HUES6 (cell line): ENCODE measurements around the gene FAM13A.
"Not testable (repeated sequence)": the region's sequence is repeated elsewhere in the genome, so short reads cannot be mapped to it uniquely, and the experiment has no call there.

Experiments used
- H3K27ac ChIP-seq: 2 replicates; pipeline ENCODE4 v1.7.0; 2013; ENCODE audit warnings: low read depth, mild to moderate bottlenecking, low read length, inconsistent platforms
- H3K27me3 ChIP-seq: 2 replicates; pipeline ENCODE4 v1.6.1; 2013; ENCODE audit warnings: low read length; ENCODE audit not compliant: control insufficient read depth, insufficient read depth
- H3K36me3 ChIP-seq: 2 replicates; pipeline ENCODE4 v1.6.1; 2013; ENCODE audit warnings: low read length; ENCODE audit not compliant: control insufficient read depth, insufficient read depth
- H3K4me1 ChIP-seq: 2 replicates; pipeline ENCODE4 v1.6.1; 2013; ENCODE audit warnings: low read length; ENCODE audit not compliant: control insufficient read depth, insufficient read depth
- H3K4me3 ChIP-seq: 2 replicates; pipeline ENCODE4 v1.5.1; 2013; ENCODE audit warnings: low read depth, low read length
- H3K9ac ChIP-seq: one replicate; pipeline ENCODE4 v1.6.1; 2013; ENCODE audit warnings: mild to moderate bottlenecking, low read length
- H3K9me3 ChIP-seq: 2 replicates; pipeline ENCODE4 v1.6.1; 2013; ENCODE audit warnings: low read depth, low read length; ENCODE audit not compliant: control insufficient read depth, insufficient read depth

Gene FAM13A

DNA sequence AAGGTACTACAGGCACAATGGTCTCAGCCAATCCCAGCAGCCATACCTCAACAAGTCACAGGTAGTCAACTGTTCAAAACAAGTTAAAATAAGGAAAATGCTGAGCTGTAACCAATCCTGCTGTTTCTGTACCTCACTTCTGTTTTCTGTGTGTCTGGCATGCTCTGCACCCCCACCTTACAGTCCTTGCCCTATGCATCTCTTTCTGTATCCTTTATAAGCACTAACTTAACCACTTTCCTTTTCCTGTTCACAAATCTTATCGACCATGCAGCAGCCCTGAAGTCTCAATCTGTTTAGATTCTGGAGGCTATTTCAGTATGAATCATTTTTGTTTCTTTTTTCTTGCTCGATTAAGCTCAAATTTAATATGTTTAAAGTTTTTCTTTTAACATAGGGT is 12.5 kb upstream of the FAM13A start:
- Histone ChIP-seq H3K4me1 (no peaks in the 10 kb centered on the region), H3K27me3 (no peaks in the 10 kb centered on the region), H3K36me3 (no peaks in the 10 kb centered on the region), H3K9me3 (peaks cover 12% of the 10 kb centered on the region), H3K9ac (no peak overlapping the region), H3K27ac (no peak overlapping the region), H3K4me3 (no peak overlapping the region)

DNA sequence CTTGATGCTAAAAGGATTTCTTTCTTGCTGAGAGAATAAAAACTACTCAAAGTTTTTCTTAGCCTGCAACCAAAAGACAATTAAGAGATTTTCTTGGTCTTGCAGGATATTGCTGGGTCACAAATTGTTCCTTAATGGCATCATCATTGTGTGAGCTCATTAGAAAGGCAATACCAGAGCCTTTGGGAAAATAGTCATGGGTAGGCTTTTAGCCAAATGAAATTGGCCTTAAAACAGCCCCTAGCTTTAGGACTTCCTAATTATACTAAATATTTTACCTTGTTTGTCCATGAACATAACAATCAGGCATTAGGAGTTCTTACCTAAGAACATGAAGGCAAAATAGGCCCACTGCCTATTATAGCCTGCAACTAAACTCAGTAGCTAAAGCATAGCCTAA is 10.4 kb upstream of the FAM13A start:
- peaks cover 12% of the 10 kb centered on the region for H3K9me3 ChIP-seq
- H3K9ac ChIP-seq = no peak overlapping the region
- no peaks in the 10 kb centered on the region for H3K4me1 ChIP-seq
- H3K4me3 ChIP-seq = no peak overlapping the region
- no peaks in the 10 kb centered on the region for H3K36me3 ChIP-seq
- H3K27me3 ChIP-seq = no peaks in the 10 kb centered on the region
- no peak overlapping the region for H3K27ac ChIP-seq

DNA sequence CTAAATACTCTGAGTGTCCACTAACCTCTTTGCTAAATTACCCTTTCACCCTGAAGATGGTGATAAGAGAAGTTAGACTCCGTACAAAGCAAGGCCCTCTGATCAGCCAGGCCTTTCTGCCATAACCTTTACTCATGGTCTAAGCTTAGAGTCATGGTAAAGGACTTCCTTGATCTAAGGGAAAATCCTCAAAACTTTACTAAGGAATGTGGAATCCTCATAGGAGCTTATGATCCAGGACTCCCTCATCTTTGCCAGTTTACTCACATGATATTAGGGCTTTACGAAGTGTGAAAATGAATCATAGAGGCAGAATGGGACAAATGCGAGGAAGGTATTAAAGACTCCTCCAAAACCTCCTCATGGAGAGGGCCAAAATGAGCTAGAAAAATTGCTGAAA is 7.9 kb upstream of the FAM13A start:
- Histone ChIP-seq H3K27me3 (no peaks in the 10 kb centered on the region), H3K9ac (no peak overlapping the region), H3K9me3 (peaks cover 12% of the 10 kb centered on the region), H3K36me3 (no peaks in the 10 kb centered on the region), H3K4me3 (no peak overlapping the region), H3K27ac (no peak overlapping the region), H3K4me1 (no peaks in the 10 kb centered on the region)

DNA sequence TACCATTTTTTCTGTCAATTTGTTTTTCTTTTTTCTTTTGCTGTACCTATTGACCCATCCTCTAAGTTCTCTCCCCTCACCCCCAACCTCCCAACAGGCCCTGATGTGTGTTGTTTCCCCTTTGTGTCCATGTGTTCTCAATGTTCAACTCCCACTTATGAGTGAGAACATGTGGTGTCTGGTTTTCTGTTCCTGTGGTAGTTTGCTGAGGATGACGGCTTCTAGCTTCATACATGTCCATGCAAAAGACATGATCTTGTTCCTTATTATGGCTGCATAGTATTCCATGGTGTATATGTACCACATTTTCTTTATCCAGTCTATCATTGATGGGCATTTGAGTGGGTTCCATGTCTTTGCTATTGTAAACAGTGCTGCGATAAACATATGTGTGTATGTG is 859 bp upstream of the FAM13A start:
- not testable (repeated sequence) for H3K27ac ChIP-seq, H3K4me3 ChIP-seq, H3K9me3 ChIP-seq, H3K36me3 ChIP-seq, H3K9ac ChIP-seq, H3K27me3 ChIP-seq
- peaks cover 15% of the 10 kb centered on the region for H3K4me1 ChIP-seq

DNA sequence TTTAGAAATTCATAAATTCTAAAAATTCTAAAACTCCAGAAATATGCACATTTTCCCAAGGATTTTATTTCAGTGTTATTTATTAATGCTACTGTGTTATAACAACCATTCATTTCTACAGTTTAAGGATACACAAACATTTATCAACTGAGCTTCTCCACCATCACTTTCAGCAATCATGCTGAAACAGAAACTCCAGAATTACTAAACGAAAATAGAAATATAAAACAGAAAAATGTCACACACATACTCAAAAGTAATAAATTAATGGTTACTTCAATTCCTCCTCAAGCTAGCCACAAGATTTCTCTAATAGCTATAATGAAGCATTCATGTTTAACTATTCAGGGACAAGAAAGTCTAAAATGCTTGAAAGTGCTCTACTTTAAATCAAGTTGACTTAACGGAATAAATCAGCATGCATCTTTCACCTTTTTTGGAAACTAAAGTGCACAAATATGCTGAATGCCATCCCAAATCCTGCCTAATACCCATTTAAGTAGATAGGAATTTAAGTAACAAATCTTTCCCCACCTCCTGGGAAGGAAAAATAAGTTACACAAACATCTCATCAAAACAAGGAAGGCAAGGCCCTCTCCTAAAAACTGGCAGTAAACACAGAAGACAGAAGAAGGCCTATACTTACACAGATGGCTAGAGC is 563 bp downstream of the FAM13A start:
- H3K27me3 ChIP-seq = no peaks in the 10 kb centered on the region
- H3K9ac ChIP-seq = peak overlapping the region; percentile 77
- H3K36me3 ChIP-seq = no peaks in the 10 kb centered on the region
- peaks cover 15% of the 10 kb centered on the region for H3K4me1 ChIP-seq
- peaks cover 4% of the 10 kb centered on the region; the same call in 1 of the 2 replicates for H3K9me3 ChIP-seq
- H3K27ac ChIP-seq = peak overlapping the region; percentile 66; the same call in 1 of the 2 replicates
- peak overlapping the region; percentile 77 for H3K4me3 ChIP-seq

DNA sequence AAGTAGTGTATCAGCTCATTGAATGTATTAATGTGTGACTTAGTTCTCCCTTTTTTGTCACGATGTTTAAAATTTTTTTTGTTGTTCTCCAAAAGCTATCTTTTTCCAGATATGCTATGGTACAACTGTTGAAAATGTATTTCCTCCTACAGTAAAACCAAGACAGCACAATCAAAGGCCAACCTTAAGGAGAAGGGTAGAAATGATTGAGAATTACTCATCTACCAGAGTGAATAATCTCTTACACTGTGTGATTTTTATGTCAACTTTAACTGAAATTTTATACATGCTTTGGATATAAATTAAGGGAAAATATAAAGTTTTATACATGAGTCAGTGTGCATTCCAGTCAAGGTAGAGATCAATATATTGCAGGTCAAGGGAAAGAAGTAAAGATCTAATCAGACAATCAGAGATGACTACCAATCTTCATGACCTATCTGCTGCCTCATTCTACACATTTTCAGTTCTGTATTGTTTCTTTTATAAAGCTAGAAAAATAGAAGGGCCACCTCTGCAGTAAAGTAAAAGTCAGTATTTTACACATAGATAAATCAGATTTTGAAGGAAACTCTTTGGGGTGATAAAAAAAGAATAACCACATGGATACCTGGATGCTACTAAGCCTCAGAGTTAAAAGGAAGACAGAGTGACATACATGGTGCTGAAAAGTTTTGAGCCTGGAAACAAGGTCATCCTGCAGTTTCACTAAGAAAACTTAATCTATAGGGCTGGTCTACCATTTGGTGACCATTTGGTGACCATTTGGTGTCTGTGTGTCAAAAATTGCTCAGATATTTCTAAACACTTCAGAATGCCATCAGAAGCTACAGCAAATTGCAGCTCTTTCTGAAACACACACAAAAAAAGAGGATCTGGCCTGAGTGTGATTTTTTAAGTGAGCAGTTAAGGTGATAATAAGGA is 1.6 kb downstream of the FAM13A start:
- H3K4me3 ChIP-seq = peak overlapping the region; percentile 77
- no peak overlapping the region; the same call in 1 of the 2 replicates for H3K27ac ChIP-seq
- no peaks in the 10 kb centered on the region for H3K36me3 ChIP-seq
- H3K9ac ChIP-seq = no peak overlapping the region
- peaks cover 8% of the 10 kb centered on the region; the same call in 1 of the 2 replicates for H3K9me3 ChIP-seq
- H3K27me3 ChIP-seq = no peaks in the 10 kb centered on the region
- H3K4me1 ChIP-seq = peaks cover 15% of the 10 kb centered on the region

DNA sequence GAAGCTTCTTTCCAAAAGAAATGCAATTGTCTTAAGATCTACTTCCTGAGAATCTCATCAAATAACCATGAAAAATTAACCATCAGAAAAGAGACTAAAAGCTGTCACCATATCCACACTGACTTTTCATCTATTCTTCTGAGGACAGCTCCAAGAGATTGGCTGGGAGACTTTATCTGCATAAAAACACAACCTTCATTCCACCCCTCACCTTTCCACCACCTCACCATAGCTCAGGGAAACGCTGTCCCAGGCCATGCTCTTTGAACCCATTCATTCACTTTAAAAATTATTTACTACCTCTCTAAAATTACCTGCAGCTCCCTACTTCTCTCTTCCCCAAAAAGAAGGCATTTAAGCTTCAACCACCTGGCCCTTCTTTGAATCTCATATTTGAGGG is 2.4 kb downstream of the FAM13A start:
- Histone ChIP-seq H3K4me3 (peak overlapping the region; percentile 77), H3K36me3 (no peaks in the 10 kb centered on the region), H3K27me3 (no peaks in the 10 kb centered on the region), H3K4me1 (peaks cover 15% of the 10 kb centered on the region), H3K9ac (no peak overlapping the region), H3K27ac (no peak overlapping the region), H3K9me3 (peaks cover 8% of the 10 kb centered on the region; the same call in 1 of the 2 replicates)

DNA sequence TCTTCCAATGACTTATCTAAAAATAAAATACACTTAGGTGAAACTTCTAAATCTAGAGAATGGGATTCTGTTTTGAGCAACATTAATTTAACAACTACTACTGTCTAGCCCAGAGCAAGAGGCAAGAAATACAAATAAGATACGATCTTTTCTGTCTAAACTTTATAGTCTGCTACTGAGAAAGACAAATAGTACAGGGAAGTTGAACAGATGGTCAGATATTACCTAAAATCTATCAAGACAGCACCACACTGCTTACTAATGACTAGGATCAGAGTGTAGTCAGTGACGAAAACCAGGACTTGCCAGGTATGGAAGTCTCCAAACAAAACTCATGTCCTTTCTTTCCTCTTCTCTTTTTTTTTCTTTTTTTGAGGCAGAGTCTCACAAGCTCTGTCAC is 7.1 kb downstream of the FAM13A start:
- no peak overlapping the region for H3K27ac ChIP-seq
- no peak overlapping the region for H3K4me3 ChIP-seq

DNA sequence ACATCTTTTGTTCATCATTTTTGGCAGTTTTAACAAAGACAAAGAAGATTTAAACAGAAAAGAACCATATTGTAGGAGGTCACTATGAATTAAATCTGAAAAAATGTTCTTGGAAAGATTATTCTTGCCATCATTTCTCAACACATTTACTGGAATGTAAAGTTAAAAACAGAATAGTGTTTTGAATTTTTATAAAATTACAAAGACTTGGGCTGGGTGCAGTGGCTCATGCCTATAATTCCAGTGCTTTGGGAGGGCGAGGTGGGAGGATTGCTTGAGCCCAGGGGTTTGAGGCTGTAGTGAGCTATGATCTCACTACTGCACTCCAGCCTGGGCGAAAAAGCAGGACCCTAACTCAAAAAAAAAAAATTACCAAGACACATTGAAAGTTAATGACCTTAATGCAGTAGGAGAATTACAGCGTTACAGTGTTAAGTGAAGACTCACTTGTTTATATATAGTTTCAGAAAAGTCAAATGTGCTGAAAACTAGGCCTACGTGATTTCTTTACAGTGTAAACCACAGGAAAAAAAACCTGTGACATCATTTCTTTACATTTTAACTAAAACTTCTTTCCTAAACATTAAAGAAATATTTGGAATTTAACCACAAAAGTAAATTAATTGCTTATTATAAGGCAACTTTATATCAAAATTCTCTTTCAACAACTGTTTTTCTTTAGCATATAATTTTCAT is 7.9 kb downstream of the FAM13A start:
- Histone ChIP-seq H3K36me3 (no peaks in the 10 kb centered on the region), H3K4me3 (no peak overlapping the region), H3K4me1 (peaks cover 3% of the 10 kb centered on the region; the same call in 1 of the 2 replicates)

More for the DNA sequence above, 7.1 kb downstream of the FAM13A start:
- Histone ChIP-seq H3K9ac (no peak overlapping the region), H3K4me1 (peaks cover 11% of the 10 kb centered on the region), H3K9me3 (peaks cover 8% of the 10 kb centered on the region; the same call in 1 of the 2 replicates), H3K36me3 (no peaks in the 10 kb centered on the region), H3K27me3 (no peaks in the 10 kb centered on the region)

DNA sequence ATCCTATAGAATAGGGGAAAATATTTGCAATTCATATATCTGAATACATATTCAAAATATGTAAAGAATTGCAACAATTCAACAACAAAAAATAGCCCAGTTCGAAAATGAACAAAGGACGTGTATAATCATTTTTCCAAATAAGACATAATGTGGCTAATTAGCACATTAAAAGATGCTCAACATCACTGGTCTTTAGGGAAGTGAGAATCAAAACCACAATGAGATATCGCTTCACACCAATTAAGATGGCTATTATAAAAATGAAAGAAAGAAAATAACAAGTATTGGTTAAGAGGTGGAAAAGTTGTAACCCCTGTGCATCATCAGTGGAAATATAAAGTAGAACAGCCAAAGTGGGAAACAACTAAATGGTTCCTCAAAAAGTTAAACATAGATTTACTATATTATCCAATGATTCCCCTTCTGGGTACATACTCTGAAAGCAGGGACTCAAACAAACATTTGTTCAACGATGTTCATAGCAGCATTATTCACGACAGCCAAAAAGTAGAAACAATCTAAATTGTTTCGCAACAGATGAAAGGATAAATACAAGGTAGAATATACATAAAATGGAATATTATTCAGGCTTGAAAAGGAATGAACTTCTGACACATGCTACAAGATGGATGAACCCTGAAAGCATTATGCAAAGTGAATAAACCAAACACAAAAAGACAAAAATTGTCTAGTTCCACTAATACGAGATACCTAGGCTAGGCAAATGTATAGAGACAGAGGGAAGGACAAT is 12.7 kb downstream of the FAM13A start:
- no peak overlapping the region for H3K27ac ChIP-seq
- no peak overlapping the region for H3K4me3 ChIP-seq
- no peaks in the 10 kb centered on the region for H3K9me3 ChIP-seq
- H3K4me1 ChIP-seq = no peaks in the 10 kb centered on the region
- 0 out of 2 replicates have a peak, but pooled peaks cover 2% of the 10 kb centered on the region for H3K36me3 ChIP-seq
- no peaks in the 10 kb centered on the region for H3K27me3 ChIP-seq
- no peak overlapping the region for H3K9ac ChIP-seq

More for the DNA sequence above, 7.9 kb downstream of the FAM13A start:
- Histone ChIP-seq H3K9me3 (peaks cover 8% of the 10 kb centered on the region; the same call in 1 of the 2 replicates), H3K27ac (no peak overlapping the region), H3K9ac (no peak overlapping the region), H3K27me3 (no peaks in the 10 kb centered on the region)
